ENCODE measurements around the gene TPRN. TPM values are rescaled to one million over a fixed set of nuclear protein-coding genes. Genes with fewer than 3 reads are reported as not detected.

Gene TPRN
- total and polyA plus RNA-seq, 9 of the 15 experiments (the other 6 are each of a cell fraction or from before 2014, with no cell fraction given): 0.31 to 31.9 (median 4.4) TPM

DNA sequence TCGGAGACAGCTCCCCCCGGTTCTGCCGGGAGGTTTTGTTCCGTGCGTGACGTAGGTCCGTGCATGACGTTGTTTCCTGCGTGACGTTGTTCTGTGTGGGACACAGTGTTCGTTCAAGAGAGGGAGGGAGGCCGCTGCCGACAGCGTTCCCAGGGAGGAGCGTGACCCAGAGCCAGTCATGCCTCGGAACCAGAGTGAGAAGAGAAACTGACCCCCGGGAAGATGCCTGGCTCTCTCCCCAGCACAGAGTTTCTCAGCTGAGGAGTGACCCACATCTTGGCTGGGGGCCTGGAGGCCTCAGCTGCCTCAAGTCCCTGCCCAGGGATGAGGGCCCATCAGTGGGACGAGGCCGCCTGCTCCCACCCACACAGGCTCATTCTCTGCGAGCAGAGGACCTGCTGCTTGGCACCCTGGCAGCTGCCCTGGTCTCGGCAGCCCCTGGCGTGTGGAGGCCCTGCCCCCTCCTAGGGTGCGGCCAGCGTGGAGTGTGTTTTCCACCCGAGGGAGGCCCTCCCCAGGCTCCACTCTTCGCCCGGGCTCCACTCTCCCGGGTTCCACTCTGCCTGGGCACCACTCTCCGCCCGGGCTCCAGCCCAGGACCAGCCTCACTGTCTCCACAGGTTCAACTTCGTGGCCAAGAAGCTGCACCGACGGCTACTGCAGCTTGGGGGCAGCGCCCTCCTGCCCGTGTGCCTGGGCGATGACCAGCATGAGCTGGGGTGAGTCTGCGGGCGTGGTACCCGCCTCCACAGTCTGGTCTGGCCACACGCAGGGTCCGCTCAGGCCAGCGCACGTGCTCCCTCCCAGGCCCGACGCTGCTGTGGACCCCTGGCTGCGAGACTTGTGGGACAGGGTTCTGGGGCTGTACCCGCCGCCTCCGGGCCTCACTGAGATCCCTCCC, 12.9 kb upstream of the TPRN start (continued):
- TF ChIP-seq HNRNPL (IDR thresholded peaks at IDR 0.05; ENCODE audit: low read depth, low read length) (peak; percentile 54; the same call in 1 of the 2 replicates), WHSC1 (IDR thresholded peaks at IDR 0.05; ENCODE audit: low read length) (no peak), ZNF253 (CRISPR knock-in tag; conservative IDR thresholded peaks at IDR 0.05) (no peak), CBX3 (IDR thresholded peaks at IDR 0.05; ENCODE audit: borderline replicate concordance in 1 of 2, low read length in 2 of 2) (no peak), ZNF780A (CRISPR knock-in tag; IDR thresholded peaks at IDR 0.05) (no peak), POLR2G (IDR thresholded peaks at IDR 0.05; ENCODE audit: low read depth, low read length) (peak; percentile 56; the same call in 1 of the 2 replicates), SMAD1 (IDR thresholded peaks at IDR 0.05; ENCODE audit: low read depth, low read length, partially characterized antibody) (no peak), STAT5B (CRISPR knock-in tag; IDR thresholded peaks at IDR 0.05) (no peak), CTBP1 (IDR thresholded peaks at IDR 0.05; ENCODE audit: borderline replicate concordance) (no peak), DNMT1 (IDR thresholded peaks at IDR 0.05) (no peak)

DNA sequence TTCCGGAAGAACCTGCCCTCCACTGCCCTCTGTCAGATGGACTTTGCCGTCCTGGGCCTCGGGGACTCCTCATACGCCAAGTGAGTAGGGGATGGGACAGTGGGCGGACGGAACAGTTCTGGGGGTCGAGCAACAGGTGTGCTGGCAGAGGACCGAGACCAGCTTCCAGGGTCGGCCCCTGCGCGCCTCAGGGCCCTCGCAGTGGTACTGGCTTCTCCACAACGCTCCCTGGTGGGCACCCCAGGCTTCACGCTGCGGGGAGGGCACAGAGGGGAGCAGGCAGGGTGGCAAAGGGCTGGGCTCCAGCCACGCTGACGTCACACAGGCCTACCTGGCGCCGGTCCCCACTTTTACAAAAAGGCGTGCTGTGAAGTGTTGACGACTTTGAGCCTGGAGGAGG, 12.0 kb upstream of the TPRN start:
- no peak for TF ChIP-seq SNRNP70 (optimal IDR thresholded peaks at IDR 0.05; ENCODE audit: low read depth, low read length)
- Histone ChIP-seq H4K20me1 (replicated peaks; ENCODE audit: control insufficient read depth, insufficient read depth, low read length) (peaks cover 3% of the 10 kb centered on the region; the same call in 1 of the 2 replicates), H3K9ac (ENCODE audit: insufficient read depth in 1 of 2, low read depth in 2 of 2, low read length in 2 of 2) (peak overlapping the region in 1 of 2 experiments; percentile 55; a peak in 2 of 4 replicates), H3K4me2 (ENCODE audit: insufficient read depth, low read length) (no peak overlapping the region), H3K9me3 (replicated peaks; ENCODE audit: control insufficient read depth, insufficient read depth, low read depth, low read length) (no peaks in the 10 kb centered on the region), H3K79me2 (ENCODE audit: control insufficient read depth, insufficient read depth, low read length) (peaks cover 3% of the 10 kb centered on the region; the same call in 2 of the 3 replicates), H2AFZ (ENCODE audit: low read depth, low read length) (no peak overlapping the region), H3K36me3 (ENCODE audit: control insufficient read depth, insufficient read depth, low read length) (peaks cover 48% of the 10 kb centered on the region; the same call in 2 of the 3 replicates), H3K27me3 (ENCODE audit: control insufficient read depth in 2 of 2, insufficient read depth in 2 of 2, low read length in 2 of 2) (no peaks in the 10 kb centered on the region), H3K4me3 (no peak overlapping the region), H3K9me1 (ENCODE audit: control insufficient read depth, insufficient read depth, low read length) (no peaks in the 10 kb centered on the region), H3K27ac (ENCODE audit: extremely low read depth, low read depth, low read length) (no peak overlapping the region), H3K4me1 (replicated peaks in 1 of 2; ENCODE audit: control insufficient read depth in 2 of 2, insufficient read depth in 2 of 2, low read length in 2 of 2) (peaks cover 5 to 55% of the 10 kb centered on the region in 2 experiments; a peak in 4 of 5 replicates)
- intact Hi-C loops (cut with micrococcal nuclease) (no loop called here), in situ Hi-C loops (cut with MboI) (no loop called here)
- ATAC-seq (no peak), FAIRE-seq (no peak), DNase-seq (ENCODE audit: extremely low read depth in 1 of 4, low spot score in 3 of 4) (no peak)
- 83% methylated on average over 16 of the region's 21 CpGs for WGBS (ENCODE audit: insufficient coverage, low coverage, missing lambda C conversion rate)
- BruUV-seq (replicated peaks): no TSS peak
- ChIA-PET CTCF (ENCODE audit: low intra/inter-chr PET ratio) (no interaction called here), POLR2A (interaction anchor here (1.0 kb wide), 1 partner anchor 8 kb away, joined by 3 read pairs; no protein-coding TSS in a partner anchor)
